ENCODE results near the gene IQCE.

The IQCE gene

DNA sequence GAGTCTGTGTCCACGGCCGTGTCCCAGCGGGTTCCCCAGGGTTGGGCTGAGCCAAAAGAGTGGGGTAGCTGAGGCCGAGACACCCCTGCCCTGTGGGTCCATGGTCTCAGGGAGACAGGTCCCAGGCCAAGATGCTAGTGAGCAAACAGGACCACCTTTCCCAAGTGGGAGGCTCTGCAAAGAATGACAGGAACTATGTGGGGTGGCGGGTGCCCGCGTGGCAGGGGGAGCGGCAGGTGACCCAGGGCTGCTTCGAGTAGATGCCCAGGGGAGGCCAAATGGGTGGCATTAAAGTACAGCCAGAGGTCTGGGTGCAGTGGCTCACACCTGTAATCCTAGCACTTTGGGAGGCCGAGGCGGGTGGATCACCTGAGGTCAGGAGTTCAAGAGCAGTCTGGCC is 91.2 kb downstream of the IQCE start:
- H3K4me3 ChIP-seq (ENCODE audit: low read length) = no peak overlapping the region
- DNase-seq (ENCODE audit: low read depth, low spot score) = no peak

DNA sequence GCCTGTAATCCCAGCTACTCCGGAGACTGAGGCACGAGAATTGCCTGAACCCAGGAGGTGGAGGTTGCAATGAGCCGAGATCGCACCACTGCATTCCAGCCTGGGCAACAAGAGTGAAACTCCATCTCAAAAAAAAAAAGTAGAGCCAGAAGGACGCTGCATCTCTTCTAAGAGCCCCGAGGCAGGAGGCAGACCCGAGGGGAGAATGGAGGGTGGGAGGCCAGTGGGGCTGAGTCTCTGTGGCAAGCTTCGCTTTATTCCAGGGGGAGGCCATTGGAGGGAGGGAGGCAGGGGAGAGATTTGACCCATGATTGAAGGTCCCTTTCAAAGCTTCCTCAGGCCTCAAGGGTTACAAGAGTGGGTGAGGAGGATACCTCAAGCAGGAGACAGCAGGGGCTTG is 91.7 kb downstream of the IQCE start:
- H3K4me3 ChIP-seq (ENCODE audit: low read length) = no peak overlapping the region
- no peak for DNase-seq (ENCODE audit: low read depth, low spot score)

DNA sequence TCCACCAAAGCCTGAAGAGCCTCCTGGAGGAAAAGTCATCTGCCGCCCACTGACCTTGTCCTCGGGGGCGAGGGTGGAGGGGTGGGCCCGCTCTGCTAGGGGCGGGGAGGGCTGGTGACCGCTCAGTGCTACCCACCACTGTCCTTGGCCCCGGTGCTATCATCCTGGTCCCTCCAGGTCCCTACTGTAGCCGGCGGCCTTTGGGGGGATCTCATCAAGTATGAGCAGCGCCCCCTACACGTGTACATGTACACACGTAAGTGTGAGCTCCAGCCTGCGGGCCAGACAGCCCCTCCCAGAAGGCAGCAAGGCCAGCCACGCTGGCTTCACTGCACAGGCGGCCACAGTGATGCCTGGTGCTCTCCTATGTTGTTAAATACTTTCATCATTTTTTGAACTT is 92.6 kb downstream of the IQCE start:
- no peak for DNase-seq (ENCODE audit: low read depth, low spot score)
- H3K4me3 ChIP-seq (ENCODE audit: low read length) = no peak overlapping the region

DNA sequence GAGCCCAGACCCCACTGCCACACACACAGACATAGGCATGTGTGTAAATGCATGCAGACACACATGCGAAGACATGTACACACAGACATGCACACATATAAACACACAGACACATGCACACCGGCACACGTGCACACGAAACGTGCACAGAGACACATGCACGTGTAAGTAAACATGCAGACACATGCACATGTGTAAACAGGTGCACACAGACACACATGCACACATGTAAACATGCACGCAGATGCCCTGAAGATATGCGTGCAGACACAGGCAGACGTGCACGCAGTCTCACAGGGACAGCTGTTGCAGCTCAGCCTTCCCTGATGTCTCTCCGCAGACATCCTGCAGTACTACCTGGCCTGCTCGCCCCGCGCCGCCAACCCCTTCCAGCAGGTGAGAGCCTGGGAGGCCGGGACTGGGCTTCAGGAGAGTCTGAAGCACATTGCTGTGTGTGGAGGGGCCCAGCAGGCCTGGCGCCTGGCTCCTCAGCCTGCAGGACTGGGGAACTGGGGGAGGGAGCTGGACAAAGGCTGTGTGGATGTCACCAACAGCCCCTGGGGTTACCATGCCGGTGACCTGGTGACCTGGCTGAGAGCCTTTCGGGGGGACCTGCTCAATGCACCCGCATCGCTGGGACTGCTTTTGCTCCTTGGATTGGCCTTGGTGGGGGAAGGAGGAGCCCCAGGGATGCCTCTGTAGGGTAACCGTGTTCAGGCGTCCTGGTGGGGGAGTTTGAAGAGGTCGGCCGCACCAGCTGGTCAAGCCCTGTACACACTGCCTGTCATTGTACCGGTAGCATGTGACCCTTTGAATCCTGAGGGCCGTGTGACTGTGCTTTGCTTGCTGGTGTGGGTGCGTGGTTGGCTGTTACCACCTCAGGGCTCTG is 93.3 kb downstream of the IQCE start:
- no peak for DNase-seq (ENCODE audit: low read depth, low spot score)
- no peak overlapping the region for H3K4me3 ChIP-seq (ENCODE audit: low read length)

GRCh38 chr7:2652736-2653060 is 93.9 kb downstream of the IQCE start:
- no peak overlapping the region for H3K4me3 ChIP-seq (ENCODE audit: low read length)
- no peak for DNase-seq (ENCODE audit: low read depth, low spot score)

GRCh38 chr7:2654059-2654458 is 95.3 kb downstream of the IQCE start:
- no peak for DNase-seq (ENCODE audit: low read depth, low spot score)
- no peak overlapping the region for H3K4me3 ChIP-seq (ENCODE audit: low read length)

GRCh38 chr7:2655870-2656614 is 97.3 kb downstream of the IQCE start:
- DNase-seq (ENCODE audit: low read depth, low spot score) = no peak
- no peak overlapping the region for H3K4me3 ChIP-seq (ENCODE audit: low read length)

DNA sequence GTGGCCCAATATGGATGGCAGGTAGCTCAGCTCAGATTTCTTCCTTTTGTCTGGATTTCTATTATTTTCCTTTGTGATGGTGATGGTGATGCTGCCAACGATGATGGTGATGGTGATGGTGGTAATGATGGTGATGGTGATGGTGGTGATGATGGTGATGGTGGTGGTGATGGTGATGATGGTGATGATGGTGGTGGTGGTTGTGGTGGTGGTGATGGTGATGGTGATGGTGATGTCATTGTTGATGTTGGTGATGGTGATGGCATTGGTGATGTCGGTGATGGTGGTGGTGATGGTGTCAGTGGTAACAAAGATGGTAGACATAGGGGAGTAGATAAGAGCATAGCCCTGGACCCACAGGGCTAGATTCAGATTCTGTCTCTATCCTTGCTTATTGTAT is 98.4 kb downstream of the IQCE start:
- H3K4me3 ChIP-seq (ENCODE audit: low read length) = no peak overlapping the region
- no peak for DNase-seq (ENCODE audit: low read depth, low spot score)

- no peak overlapping the region for H3K4me3 ChIP-seq (ENCODE audit: low read length)
Measured at GRCh38 chr7:2657920-2658671, 99.3 kb downstream of the IQCE start.

DNA sequence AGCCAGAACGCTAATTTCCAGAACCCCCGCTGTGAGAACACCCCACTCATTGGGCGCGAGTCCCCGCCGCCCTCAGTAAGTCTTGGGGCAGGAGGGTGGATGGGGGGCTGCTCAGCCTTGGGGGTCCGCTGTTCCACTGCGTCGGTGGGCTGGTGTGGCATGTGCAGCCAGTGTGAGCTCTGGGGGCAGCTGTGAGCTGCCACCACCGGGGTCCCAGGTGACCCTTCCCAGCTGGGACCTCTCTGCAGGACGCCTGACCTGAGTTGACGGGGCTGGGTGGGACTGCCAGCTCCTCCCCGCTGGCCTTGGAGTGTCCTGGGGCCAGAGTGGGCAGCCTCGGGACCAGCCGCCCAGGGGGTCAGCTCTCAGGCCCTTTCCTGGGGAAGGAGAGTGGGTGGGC is 100.2 kb downstream of the IQCE start:
- DNase-seq (ENCODE audit: low read depth, low spot score) = no peak
- no peak overlapping the region for H3K4me3 ChIP-seq (ENCODE audit: low read length)

More at GRCh38 chr7:2657920-2658671, 99.3 kb downstream of the IQCE start:
- DNase-seq (ENCODE audit: low read depth, low spot score) = no peak

DNA sequence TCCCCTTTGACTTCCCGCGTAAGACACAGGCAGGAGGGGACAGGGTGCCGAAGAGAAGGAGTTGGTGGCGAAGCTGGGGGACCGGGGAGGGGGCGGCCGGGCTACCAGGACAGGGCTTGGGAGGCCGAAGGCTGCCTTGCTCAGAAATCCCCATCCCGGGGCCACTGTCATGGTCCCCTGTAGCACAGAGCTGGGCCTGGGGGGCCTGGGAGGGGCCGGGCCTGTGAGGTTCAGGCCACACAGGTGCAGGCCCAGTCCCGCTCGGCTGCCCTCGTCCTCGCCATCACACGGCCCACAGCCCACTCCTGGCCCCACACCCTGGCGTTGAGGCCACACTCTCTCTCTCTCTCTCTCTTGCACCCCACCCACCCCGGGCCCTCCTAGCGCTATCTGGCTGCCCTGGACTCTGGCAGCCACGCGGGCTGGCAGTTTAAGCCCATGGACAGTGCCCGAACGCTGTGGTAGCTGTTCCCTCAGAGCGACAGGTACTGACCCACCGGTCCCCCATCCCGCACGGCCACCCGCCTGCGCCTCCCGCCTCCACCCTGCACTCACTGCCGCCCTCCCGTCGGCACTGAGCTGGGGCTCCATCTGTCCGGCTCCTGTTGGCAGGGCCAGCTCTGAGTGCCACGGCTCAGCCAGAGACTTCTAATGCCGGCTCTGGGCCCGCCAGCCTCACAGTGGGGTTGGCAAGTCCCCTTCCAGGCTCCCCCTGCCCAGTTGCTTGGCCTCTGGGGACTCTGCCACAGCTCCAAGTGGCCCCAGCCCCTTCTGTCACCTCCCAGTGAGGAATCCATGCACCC is 101.0 kb downstream of the IQCE start:
- DNase-seq (ENCODE audit: low read depth, low spot score) = no peak
- no peak overlapping the region for H3K4me3 ChIP-seq (ENCODE audit: low read length)

GRCh38 chr7:2660359-2661095 is 101.7 kb downstream of the IQCE start:
- no peak overlapping the region for H3K4me3 ChIP-seq (ENCODE audit: low read length)
- DNase-seq (ENCODE audit: low read depth, low spot score) = no peak

- H3K4me3 ChIP-seq (ENCODE audit: low read length) = no peak overlapping the region
- no peak for DNase-seq (ENCODE audit: low read depth, low spot score)
Measured at GRCh38 chr7:2661096-2661449, 102.3 kb downstream of the IQCE start.

- no peak for DNase-seq (ENCODE audit: low read depth, low spot score)
- no peak overlapping the region for H3K4me3 ChIP-seq (ENCODE audit: low read length)
Measured at GRCh38 chr7:2661602-2662272, 103.0 kb downstream of the IQCE start.

- H3K4me3 ChIP-seq (ENCODE audit: low read length) = no peak overlapping the region
- no peak for DNase-seq (ENCODE audit: low read depth, low spot score)
Measured at GRCh38 chr7:2662273-2663120, 103.7 kb downstream of the IQCE start.

DNA sequence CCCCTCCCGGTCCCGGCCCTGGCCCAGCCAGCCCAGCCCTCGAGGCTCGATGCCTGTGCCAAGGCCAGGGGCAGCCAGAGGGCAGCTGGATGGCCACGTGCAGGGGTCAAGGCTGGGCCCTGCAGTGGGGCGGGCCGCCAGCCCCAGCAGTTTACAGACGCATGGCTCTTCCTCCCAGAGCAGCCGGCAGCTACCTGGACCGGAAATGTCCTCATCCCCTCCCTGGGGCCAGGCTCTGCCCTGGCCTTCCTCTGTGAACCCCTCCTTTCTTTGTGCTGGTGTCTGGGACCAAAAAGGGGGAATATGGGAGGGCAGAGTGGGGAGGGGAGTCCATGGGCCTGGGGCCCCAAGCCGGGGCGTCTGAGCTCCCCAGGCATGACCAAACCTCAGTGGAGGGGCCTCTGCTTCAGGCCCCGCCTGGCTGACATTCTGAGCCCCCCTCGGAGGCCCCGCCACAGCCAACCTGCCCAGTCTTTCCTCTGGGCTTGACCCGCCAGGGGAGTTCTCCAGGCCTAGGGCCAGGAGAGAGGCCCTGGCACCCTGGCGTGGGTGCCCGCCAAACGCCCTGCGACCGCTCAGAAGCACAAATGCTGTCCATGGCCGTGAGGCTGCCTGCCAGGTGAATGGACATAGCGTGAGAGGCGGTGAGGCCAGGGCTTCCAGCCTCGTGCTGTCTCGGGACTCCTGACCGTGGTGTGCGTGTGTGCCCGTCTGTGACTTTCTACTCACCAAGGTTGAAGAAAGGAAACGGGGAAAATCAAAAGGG is 104.5 kb downstream of the IQCE start:
- no peak overlapping the region for H3K4me3 ChIP-seq (ENCODE audit: low read length)
- DNase-seq (ENCODE audit: low read depth, low spot score) = no peak

- no peak overlapping the region for H3K4me3 ChIP-seq (ENCODE audit: low read length)
- DNase-seq (ENCODE audit: low read depth, low spot score) = no peak
Measured at GRCh38 chr7:2663960-2664359, 105.2 kb downstream of the IQCE start.
